ENCODE measurements around the gene UBC.
"Not testable (repeated sequence)": the region's sequence is repeated elsewhere in the genome, so short reads cannot be mapped to it uniquely, and the experiment has no call there.

UBC gene

GRCh38 chr12:124914392-124915238, at the start of gene UBC:
Gene UBC (minus strand): TSS chr12:124914650. CDS start chr12:124913771, 879 bp downstream.
- no peak for FAIRE-seq

GRCh38 chr12:124963211-124963610, 48.8 kb upstream of the UBC start:
- FAIRE-seq, result no peak

DNA sequence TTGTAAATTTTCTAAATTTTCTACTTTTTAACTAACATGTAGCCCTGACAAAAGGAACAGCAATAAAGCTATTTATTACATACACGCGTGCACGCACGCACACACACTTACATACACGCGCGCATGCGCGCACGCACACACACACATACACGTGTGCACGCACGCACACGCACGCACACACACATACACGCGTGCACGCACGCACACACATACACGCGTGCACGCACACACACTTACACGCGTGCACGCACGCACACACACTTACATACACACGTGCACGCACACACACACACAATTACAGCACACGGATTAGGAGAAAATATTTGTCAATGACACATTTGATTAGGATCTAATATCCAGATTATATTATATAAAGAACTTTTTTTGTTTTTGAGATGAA, 46.6 kb upstream of the UBC start:
- no peak for FAIRE-seq

GRCh38 chr12:124956571-124956970, 42.1 kb upstream of the UBC start:
- FAIRE-seq, result no peak

DNA sequence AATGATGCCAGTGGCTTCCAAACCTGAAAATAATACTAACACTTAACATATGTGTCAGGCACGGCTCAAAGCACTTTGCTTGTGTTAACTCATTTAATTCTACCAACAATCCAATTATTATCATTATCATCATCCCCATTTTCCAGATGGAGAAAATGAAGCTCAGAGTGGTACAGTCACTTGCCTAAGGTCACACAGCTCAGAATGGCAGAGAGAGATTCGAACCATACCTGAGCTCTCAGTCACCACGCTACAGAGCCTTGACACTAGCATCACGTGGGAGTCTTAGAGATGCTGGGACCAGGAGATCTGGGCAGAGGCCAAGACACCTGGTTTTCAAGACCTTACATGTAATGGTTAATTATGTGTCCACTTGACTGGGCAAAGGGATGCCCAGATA, 40.3 kb upstream of the UBC start:
- no peak for FAIRE-seq

DNA sequence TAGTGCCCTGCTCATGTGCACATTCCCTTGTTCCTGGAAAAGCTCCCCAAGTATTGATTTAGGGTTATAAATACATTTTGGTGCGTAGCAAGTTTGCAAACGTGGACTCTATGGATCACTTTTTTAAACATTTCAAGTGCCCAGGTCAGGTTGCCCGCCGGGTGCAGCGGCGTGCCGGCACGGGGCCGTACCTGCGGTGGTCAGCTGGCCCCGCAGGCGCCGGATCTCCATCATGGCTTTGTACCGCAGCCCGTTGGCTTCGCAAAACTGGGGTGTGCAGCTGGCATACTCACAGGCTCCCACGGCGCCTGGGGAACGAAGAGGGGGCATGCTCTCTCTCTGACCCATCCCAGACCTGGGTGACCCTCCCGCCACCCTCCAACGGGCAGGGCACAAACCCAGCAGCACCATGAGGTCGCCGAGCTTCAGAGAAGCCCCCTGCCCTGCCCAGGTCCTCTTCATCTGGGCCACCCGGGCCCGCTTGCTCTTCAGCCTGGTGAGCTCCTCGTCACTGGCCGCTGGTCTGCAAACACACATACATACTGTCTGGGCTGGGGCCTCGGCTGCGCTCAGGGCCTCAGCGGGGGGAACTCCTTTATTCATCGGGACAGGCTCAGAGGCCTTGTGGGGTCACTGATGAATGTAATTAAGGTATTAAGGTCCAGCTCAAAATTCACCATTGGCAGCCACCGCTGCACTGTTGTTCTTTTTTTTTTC, 39.4 kb upstream of the UBC start:
- no peak for FAIRE-seq

DNA sequence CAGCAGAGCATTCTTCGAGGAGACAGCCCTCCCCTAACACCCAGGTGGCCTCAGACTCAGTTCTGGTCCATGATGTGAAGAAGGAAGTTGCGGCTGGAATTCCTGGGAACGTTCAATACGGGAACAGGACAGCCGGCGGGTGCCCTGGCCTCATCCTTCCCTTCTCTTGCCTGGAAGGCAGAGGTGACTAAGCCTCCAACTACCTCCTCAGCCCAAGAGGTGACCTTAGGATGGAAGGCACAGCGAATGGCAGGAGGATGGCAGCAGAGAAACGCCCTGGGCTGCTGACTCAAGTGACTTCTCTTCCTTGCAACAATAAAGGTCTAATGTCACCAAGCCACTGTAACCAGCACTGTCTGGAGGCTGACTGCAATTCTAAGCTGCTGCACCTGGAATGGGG, 38.4 kb upstream of the UBC start:
- no peak for FAIRE-seq

DNA sequence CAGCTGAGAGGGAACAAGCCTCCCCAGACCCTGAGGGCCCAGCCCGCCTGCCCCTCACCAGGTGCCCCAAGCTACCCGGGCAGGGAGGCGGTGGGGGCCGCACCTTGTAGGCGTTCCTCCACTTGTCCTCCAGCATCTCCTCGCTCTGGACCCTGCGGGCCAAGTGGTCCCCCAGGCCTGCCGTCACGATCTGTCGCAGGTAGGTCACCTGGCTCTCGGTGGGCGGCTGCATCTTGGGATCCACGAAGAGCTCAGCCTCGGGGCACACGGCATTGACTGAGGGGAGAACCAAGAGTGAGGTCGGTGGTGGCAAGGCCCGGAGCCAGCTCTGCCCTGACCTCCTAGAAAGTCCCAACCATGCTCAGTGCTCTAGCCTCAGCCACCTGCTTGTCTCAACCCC, 37.8 kb upstream of the UBC start:
- no peak for FAIRE-seq

DNA sequence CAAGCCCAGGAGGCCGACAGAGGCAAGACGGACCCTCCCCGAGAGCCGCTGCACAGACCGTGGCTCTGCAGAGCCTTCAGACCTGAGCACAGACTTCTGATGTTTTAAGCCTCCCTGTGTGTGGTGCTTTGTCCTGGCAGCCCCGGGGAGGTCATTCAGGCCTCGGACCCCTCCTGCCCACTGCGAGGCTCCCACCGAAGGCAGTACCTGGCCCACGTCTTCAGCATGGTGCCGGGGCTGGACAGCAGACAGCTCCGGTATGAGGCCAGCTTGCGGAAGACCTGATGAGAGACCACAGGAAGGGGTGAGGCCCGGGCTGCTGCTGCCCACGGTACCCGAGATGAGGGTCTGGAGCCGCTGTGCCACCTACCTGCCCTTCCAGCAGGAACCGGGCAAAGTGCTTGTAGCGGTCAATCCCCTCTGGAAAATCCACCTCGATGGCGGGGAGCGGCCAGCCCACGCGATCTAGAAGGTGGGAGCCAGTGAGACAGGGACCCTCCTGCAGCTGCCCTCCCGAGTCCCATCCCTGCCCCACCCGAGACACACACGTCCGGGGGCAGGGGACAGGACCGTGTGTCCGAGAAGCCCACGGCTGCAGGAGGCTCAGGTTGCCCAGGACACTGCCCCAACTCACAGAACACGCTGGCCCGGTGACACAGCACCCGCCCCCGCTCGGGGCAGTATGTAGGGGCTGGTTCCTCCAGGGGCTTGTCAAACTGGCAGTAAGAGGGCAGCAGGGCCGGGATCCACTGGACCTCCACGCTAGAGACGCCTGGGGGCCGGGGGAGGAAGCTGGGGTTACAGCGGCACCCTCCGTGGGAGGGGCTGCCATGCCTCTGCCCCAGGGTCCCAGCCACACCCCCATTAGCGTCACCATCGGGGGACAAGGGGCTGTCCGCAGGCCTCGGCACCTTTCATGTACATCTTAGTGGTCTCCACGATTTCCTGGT, 35.6 kb upstream of the UBC start:
- no peak for FAIRE-seq

- FAIRE-seq, result no peak
Measured at GRCh38 chr12:124949066-124949465, 34.6 kb upstream of the UBC start.

- FAIRE-seq, result no peak
Measured at GRCh38 chr12:124947561-124948398, 33.3 kb upstream of the UBC start.

- no peak for FAIRE-seq
Measured at GRCh38 chr12:124947013-124947412, 32.6 kb upstream of the UBC start.

- FAIRE-seq, result no peak
Measured at GRCh38 chr12:124946447-124946793, 32.0 kb upstream of the UBC start.

GRCh38 chr12:124941170-124941527, 26.7 kb upstream of the UBC start:
- FAIRE-seq, result no peak

DNA sequence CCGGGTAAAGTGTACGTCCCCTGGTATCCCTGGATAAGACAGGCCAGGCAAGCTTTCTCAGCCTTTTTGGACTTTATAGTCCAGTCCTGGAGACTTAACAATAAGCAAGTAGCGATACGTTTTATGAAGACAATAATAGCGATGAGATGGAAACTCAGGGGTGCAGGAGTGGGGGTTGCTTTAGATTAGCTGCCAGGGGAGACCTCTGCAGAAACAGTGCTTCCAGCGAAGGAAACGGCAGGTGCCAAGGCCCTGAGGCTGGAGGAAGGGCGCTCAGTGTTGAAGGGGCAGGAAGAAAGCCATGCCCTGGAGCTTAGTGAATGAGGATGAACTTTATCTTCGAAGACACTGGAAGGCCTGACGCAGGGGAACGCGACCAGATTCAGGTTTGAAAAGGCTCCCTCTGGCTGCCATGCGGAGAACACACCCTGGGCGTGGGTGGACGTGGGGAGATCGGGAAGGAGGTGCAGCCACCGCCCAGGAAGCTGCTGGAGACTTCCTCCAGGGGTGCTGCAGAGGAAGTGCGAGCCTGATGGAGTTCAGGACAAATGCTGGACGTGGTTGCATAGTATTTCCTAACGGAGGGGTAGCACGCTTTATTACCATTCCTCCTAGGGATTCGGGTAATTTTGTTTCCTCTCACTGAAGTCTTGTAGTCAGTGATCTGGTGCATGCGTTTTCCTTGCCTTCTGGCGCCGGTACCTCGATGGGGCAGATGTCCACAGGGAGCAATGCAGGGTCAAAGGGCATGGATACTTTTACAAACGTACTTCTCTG, 26.1 kb upstream of the UBC start:
- FAIRE-seq, result no peak

- no peak for FAIRE-seq
Measured at GRCh38 chr12:124940143-124940392, 25.6 kb upstream of the UBC start.

GRCh38 chr12:124939421-124940142, 25.1 kb upstream of the UBC start:
- no peak for FAIRE-seq

GRCh38 chr12:124939079-124939420, 24.6 kb upstream of the UBC start:
- FAIRE-seq, result no peak

DNA sequence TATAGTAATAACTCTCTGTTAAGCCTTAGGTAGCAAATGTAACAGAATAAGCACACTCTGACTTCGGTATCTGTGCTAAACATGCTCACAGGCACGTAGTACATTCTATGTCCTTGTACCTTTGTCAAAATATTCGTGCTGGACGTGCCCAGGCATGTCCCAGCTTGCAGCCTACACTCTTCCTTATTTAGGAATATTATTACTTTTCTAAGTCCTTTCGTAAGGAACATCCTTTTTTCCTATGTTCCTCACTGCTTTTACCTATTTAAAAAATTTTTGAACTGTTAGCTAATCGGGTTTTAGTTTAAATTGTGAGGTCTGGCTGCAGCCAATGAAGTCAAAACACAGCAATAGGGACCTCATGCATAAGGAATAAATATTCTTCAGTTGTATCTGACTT, 24.1 kb upstream of the UBC start:
- no peak for FAIRE-seq

DNA sequence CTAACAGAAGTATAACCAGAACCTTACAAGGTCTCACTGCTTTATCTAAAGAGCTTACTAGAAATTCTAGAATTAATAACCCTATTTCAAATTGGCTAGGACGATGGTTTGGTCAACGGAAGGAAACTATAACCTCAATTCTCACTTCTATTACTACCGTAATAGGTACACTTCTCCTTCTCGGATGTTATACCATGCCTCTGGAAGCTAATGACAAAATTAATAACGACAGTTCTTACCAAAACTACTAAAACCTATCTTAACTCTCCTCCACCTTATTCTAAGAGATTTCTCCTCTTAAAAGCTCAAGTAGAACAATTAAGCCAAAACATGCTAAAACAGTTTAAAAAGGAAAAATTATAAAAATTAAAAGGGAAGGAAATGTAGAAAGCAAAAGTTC, 23.7 kb upstream of the UBC start:
- FAIRE-seq, result no peak

DNA sequence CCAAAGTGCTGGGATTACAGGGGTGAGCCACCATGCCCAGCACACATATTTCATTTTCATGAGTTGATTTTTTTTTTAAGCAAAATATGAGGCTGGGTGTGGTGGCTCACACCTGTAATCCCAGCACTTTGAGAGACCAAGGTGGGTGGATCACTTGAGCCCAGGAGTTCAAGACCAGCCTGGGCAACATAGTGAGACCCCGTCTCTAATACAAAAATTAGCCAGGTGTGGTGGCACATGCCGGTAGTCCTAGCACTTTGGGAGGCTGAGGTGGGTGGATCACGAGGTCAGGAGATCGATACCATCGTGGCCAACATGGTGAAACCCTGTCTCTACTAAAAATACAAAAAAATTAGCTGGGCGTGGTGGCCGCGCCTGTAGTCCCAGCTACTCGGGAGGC, 17.1 kb upstream of the UBC start:
- FAIRE-seq, result not testable (repeated sequence)
